ENCODE data around the gene C4B.
"Not testable (repeated sequence)": the region's sequence is repeated elsewhere in the genome, so short reads cannot be mapped to it uniquely, and the experiment has no call there.

- TF ChIP-seq, protein P1, sequence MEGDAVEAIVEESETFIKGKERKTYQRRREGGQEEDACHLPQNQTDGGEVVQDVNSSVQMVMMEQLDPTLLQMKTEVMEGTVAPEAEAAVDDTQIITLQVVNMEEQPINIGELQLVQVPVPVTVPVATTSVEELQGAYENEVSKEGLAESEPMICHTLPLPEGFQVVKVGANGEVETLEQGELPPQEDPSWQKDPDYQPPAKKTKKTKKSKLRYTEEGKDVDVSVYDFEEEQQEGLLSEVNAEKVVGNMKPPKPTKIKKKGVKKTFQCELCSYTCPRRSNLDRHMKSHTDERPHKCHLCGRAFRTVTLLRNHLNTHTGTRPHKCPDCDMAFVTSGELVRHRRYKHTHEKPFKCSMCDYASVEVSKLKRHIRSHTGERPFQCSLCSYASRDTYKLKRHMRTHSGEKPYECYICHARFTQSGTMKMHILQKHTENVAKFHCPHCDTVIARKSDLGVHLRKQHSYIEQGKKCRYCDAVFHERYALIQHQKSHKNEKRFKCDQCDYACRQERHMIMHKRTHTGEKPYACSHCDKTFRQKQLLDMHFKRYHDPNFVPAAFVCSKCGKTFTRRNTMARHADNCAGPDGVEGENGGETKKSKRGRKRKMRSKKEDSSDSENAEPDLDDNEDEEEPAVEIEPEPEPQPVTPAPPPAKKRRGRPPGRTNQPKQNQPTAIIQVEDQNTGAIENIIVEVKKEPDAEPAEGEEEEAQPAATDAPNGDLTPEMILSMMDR (IDR thresholded peaks at IDR 0.05): not testable (repeated sequence)
- not testable (repeated sequence) for TF ChIP-seq POLR2A (IDR thresholded peaks at IDR 0.05)
Observed at GRCh38 chr6:32004393-32004792, 10.2 kb upstream of the C4B start.
